ENCODE data around the gene REC114. TPM values are rescaled to one million over a fixed set of nuclear protein-coding genes. Genes with fewer than 3 reads are reported as not detected.

REC114 gene
- total RNA-seq, 4 donors from 2014 or later = not detected

- no peak for TF ChIP-seq CTCF (IDR thresholded peaks at IDR 0.05)
- ATAC-seq (ENCODE audit: low FRiP score) (peak; percentile 41), DNase-seq (ENCODE audit: low spot score) (no peak)
Observed at GRCh38 chr15:73500696-73501095, 57.7 kb downstream of the REC114 start.

GRCh38 chr15:73504885-73505284 lies 61.9 kb downstream of the REC114 start:
- ATAC-seq (ENCODE audit: low FRiP score) = no peak
- no peak for TF ChIP-seq CTCF (IDR thresholded peaks at IDR 0.05)
- no peak for DNase-seq (ENCODE audit: low spot score)

GRCh38 chr15:73515527-73515926 lies 72.6 kb downstream of the REC114 start:
- no peak for TF ChIP-seq CTCF (IDR thresholded peaks at IDR 0.05)
- DNase-seq (ENCODE audit: low spot score) (no peak), ATAC-seq (ENCODE audit: low FRiP score) (no peak)

- no peak for TF ChIP-seq CTCF (IDR thresholded peaks at IDR 0.05)
- DNase-seq (ENCODE audit: low spot score) (no peak), ATAC-seq (ENCODE audit: low FRiP score) (no peak)
Observed at GRCh38 chr15:73517566-73517965, 74.6 kb downstream of the REC114 start.

GRCh38 chr15:73518180-73518862 lies 75.4 kb downstream of the REC114 start:
- no peak for ATAC-seq (ENCODE audit: low FRiP score)
- TF ChIP-seq CTCF (IDR thresholded peaks at IDR 0.05) = no peak
- DNase-seq (ENCODE audit: low spot score) = no peak

GRCh38 chr15:73518876-73519733 lies 76.1 kb downstream of the REC114 start:
- no peak for DNase-seq (ENCODE audit: low spot score)
- no peak for TF ChIP-seq CTCF (IDR thresholded peaks at IDR 0.05)
- no peak for ATAC-seq (ENCODE audit: low FRiP score)
